HG03066 (cell line): ENCODE data around the gene PPCS.
A peak's percentile ranks its signal among the peaks of the same experiment; 100 is the strongest.

Source experiments
- ATAC-seq: cut with Tn5 transposase; IDR thresholded peaks from one replicate; pipeline ENCODE4 v1.9.1; 2021; ENCODE audit warnings: low read depth; ENCODE audit not compliant: unreplicated experiment

PPCS gene

GRCh38 chr1:42456010-42456753 lies at the start of gene PPCS, which contains the start of gene ZMYND12:
TSS of gene PPCS (plus strand) at chr1:42456543. CDS start at chr1:42456566, 23 bp downstream.
TSS of gene ZMYND12 (minus strand) at chr1:42456022. CDS start at chr1:42455997, 25 bp downstream.
- ATAC-seq, result peak; percentile 80

DNA sequence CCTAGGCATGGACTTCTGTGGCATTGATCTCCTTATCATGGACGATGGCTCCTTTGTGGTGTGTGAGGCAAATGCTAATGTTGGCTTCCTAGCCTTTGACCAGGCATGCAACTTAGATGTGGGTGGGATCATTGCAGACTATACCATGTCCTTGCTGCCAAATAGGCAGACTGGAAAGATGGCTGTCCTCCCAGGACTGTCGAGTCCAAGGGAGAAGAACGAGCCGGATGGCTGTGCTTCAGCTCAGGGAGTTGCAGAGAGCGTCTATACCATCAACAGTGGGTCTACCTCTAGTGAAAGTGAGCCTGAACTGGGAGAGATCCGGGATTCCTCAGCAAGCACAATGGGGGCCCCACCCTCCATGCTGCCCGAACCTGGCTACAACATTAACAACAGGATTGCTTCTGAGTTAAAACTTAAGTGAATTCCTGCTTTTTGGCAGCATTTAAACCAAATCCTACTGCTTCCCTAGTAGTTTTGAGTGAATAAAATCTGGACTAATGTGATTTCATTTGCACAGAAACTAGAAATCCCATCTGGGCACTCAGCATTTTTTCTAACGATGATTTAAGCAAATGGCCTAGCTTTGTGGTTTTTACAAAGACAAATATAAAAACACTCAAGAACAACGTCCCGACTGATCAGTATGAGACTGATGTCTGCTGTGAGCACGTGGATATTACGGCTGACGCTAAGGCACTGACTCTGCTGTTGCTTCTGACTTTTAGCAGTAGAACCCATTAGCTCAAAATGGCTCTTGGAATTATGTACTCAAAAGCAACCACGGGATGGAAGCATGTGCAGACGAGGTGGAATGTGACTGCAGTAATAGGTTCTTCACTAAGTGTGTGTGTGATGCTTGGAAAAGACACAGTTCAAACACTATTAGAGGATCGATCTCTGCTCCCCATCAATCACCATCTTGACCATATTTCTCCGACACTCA lies 41.5 kb upstream of the PPCS start:
- no peak for ATAC-seq

DNA sequence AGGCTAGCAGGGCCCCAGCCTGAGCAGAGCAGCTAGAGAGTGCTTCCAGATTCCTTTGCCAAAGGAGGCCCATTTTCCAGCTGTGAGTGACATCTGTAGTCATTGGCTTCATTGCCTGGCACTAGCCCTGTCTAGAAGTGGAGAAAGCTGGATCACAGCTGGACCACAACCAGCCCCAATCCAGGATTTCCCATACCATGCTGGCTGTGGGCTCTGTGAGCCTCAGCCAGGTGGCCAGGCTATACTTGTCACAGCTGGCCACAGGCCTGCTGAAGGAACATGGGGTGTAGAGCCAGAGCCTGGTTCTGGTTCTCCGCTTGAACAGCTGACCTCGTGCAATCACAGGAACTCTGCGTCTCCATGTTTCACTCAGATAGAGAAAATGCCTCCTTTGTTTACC lies 39.2 kb upstream of the PPCS start:
- ATAC-seq, result no peak

DNA sequence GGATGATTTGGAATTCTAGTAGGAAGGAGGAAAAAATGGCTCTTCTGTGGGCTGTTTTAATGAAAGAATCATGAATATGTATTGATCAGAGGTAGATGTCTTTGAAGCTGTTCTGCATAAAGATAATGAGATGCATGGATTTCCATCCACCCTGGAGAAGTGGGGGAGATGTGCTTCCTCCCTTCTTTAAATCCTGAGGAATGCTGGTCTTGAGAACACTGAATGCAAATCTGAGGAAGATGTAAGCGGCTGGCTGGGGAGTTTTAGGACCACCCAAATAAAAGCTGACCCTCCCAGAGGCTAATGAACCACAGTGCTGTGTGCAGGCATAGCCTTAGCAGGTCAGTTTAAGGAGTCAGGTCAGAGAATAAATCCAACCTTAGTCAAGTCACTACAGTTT lies 37.8 kb upstream of the PPCS start:
- no peak for ATAC-seq

DNA sequence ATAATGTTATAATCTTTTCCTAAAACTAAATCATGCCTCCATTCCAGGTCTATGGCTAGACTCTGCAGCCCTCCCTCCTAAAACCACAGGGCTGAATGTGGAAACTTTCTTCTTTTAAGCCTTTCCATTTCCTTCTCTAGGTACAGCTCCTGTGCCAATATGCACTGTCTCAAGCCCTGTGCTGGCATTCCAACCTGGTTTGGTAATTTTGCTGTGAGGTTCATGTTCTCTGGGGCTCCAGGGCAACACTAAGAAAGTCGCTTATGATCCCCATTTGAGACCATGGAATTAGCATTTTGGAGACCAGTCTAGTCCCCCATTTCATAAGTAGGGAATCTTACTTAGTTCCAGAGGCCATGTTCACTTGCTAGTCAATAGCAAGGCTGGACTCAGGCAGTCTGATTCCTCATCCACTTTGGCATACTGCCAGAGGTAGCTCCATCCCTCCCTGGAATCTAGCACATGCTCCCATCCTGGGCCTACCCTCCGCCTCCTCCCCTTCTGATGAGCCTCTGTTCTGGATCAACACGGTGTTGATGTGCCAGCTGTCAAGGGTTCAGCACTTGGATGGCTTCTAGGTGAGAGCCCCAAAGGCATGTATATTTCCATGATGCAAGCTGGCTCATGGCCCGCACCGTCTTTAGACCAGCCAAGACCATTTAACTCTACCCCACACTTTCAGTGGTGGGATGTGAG lies 37.1 kb upstream of the PPCS start:
- ATAC-seq, result no peak

DNA sequence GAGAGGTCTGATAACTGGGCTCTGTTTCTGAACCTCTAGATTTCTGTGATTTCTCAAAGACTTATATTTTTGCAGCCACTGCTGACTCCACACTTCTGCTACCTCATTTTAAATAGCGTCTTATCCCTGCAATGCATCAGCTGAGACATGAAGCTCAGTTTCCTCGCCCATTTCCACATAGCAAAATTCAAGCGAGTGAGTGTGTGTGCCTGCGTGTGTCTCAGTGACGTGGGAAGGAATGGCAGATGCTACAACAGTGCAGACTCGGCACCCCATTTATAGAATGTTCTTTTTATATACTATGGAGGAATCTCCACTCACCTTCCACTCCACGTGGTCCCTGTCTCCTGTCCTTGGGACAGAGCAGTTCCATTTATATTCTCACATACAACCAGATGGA lies 36.2 kb upstream of the PPCS start:
- ATAC-seq, result no peak

DNA sequence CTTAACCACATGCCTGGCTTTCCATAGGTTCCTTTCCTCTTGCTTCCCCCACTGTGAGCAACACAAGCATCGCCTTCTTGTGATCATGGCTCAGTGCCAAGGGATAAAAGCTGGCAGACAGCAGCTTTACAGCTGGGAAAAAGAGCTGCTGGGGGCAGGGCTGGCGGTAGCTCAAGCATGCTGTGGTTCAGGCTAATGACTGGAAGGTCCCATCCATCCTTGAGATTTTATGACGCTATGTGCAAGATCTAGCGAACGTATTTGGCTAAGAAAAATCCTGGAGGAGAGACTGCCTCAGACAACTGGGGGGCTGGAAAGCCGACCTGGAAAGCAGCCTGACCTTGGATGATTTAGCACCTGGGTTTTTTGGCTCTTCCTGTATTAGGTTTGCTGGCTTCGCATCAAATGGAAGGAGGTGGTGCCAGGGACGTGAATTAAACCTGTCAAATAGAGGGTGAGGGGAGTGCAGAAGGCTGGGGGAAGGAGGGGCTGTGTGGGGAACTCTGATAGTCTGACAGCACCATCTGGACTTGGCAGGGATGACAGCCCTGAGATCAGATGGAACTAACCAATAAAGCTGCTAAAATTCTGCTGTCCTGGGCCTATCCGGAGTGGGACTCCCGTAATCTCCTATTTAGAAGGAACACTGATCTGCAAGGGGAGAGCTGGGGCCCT lies 35.3 kb upstream of the PPCS start:
- no peak for ATAC-seq

- no peak for ATAC-seq
These were observed 33.6 kb upstream of the PPCS start for GRCh38 chr1:42422737-42423136.

- ATAC-seq, result no peak
These were observed 32.7 kb upstream of the PPCS start for GRCh38 chr1:42423681-42424080.

- ATAC-seq, result no peak
These were observed 32.1 kb upstream of the PPCS start for GRCh38 chr1:42424201-42424600.

DNA sequence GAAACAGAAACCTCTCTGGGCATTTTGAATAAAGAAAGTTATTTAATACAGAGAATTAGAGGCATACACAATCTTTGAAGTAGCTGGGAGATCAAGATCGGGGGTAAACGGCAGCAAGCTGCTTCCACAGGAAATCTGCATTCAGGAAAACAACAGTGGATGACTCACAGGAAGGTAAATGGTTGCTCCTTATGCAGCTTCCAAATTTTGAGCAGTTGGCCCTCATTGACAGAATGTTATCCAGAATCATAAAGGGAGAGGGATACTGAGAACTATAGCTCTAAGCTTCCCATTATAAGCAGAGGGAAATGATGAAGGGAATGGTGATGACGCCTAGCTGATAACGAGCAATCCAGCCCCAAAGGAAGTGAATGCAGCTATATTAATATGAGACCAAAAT lies 29.1 kb upstream of the PPCS start:
- no peak for ATAC-seq

DNA sequence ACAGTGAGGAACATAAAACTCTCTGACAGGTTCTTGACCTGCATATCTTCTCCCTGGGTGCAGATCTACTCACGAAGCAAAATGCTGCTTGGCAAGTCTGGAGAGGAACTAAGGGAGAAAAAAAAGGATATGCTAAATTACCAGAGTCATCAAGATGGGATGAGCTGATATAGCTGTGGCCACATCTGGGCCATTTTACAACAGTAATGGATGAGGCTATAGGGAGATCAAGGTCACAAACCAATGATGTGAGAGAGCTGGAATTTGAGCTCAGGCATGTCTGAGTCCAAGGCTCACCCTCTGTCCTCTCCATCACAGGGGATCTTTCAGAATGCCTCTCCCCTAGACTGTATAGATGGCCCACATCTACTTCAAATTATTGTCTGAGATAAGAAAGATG lies 26.7 kb upstream of the PPCS start:
- no peak for ATAC-seq

- no peak for ATAC-seq
These were observed 25.8 kb upstream of the PPCS start for GRCh38 chr1:42430286-42431135.

- no peak for ATAC-seq
These were observed 24.8 kb upstream of the PPCS start for GRCh38 chr1:42431514-42431913.

DNA sequence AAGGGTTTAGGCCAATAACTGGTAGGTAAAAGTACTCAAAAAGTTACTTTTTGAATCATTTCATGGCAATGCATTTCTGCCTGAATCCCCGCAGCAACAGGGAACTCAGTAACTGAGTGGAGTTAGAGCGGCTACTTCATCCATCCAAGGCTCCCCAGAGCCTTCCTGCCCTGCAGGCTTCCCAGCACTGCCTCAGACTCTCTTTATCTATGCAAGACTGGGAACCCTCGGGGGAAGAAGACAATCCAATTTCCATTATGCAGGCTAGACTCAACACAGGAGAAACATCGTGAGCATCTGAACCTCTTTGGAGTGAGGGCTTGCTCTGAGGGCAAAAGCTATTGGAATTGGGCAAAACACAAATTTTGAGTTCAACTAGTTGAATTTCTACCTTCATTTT lies 23.6 kb upstream of the PPCS start:
- ATAC-seq, result no peak

GRCh38 chr1:42433369-42433768 lies 23.0 kb upstream of the PPCS start:
- ATAC-seq, result no peak

- no peak for ATAC-seq
These were observed 22.0 kb upstream of the PPCS start for GRCh38 chr1:42434340-42434739.

DNA sequence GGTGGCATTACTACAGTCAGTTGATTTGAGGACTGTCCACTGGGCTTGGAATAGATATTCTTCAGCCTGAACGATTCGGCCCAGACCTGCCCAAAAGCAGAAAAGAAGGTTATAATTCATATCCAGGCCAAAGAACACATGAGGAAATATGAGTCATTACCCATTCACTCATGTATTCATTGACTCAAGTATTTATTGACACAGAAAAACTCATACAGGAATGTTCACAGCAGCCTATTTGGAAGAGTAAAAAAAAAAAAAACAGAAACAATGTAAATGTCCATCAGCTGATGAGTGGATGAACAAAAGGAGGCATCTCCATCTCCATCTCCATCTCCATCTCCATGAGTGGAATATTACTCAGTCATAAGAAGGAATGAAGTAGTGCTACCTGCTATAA lies 16.4 kb upstream of the PPCS start:
- ATAC-seq, result no peak

- no peak for ATAC-seq
These were observed 13.7 kb upstream of the PPCS start for GRCh38 chr1:42442662-42443061.

DNA sequence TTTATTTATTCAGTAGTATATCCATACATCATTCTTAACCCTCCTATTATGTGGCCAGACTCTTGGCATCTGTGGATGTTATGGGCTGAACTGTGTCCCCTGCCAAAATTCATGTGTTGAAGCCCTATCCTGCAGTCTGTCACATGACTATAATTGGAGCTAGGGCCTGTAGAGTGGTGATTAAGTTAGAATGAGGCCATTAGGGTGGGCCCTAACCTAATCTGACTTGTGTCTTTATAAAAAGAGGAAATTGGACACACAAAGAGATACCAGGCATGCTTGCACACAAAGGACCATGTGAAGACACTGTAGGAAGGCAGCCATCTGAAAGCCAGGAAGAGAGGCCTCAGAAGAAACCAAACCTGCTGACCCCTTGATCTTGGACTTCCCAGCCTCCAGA lies 7.1 kb upstream of the PPCS start:
- ATAC-seq, result no peak
